DND-41 (cell line): ENCODE data around the gene MEI1.

Source experiments
- ATAC-seq: fragments of 200-7000 bp; cut with Tn5 transposase; 3 replicates; pipeline ENCODE4 v1.9.1; 2021; ENCODE audit warnings: low read depth; ENCODE audit not compliant: insufficient read depth
- DNase-seq: peaks from one replicate; pipeline ENCODE4 v3.0.0-alpha.2; 2020
- H2AFZ ChIP-seq: 2 replicates; pipeline ENCODE4 v1.6.0; 2012; ENCODE audit warnings: low read depth, low read length
- H3K27ac ChIP-seq: 2 replicates; pipeline ENCODE4 v1.5.1; 2012; ENCODE audit warnings: low read length, inconsistent platforms
- H3K27me3 ChIP-seq: fragments of 200-600 bp; sonication (generic); 2 replicates; pipeline ENCODE4 v1.6.0; 2012; ENCODE audit warnings: low read length, mild to moderate bottlenecking, inconsistent platforms; ENCODE audit not compliant: insufficient read depth, poor library complexity
- H3K36me3 ChIP-seq: 2 replicates; pipeline ENCODE4 v1.5.1; 2012; ENCODE audit warnings: low read length, inconsistent platforms; ENCODE audit not compliant: insufficient read depth
- H3K4me1 ChIP-seq: 2 replicates; pipeline ENCODE4 v1.5.1; 2012; ENCODE audit warnings: mild to moderate bottlenecking, low read length; ENCODE audit not compliant: insufficient read depth
- H3K4me2 ChIP-seq: 2 replicates; pipeline ENCODE4 v1.6.0; 2012; ENCODE audit warnings: mild to moderate bottlenecking, moderate library complexity, low read length, inconsistent platforms; ENCODE audit not compliant: insufficient read depth
- H3K4me3 ChIP-seq, 2 experiments: fragments of 200-600 bp in 1 of 2; shearing (Covaris generic) in 1 of 2; 2 replicates each; pipeline ENCODE4 v1.5.1; 2012 to 2016; ENCODE audit warnings: inconsistent platforms in 2 of 2, low read length in 2 of 2, mild to moderate bottlenecking in 2 of 2, low read depth in 1 of 2, moderate library complexity in 1 of 2
- H3K79me2 ChIP-seq: 2 replicates; pipeline ENCODE4 v1.6.0; 2012; ENCODE audit warnings: low read length, inconsistent platforms; ENCODE audit not compliant: insufficient read depth
- H3K9ac ChIP-seq: 2 replicates; pipeline ENCODE4 v1.6.0; 2012; ENCODE audit warnings: low read depth, mild to moderate bottlenecking, inconsistent platforms, low read length, moderate library complexity
- H3K9me3 ChIP-seq: 2 replicates; pipeline ENCODE4 v1.5.1; 2012; ENCODE audit warnings: low read length, moderate library complexity, mild to moderate bottlenecking, inconsistent platforms; ENCODE audit not compliant: insufficient read depth, severe bottlenecking
- H4K20me1 ChIP-seq: 2 replicates; pipeline ENCODE4 v1.6.0; 2012; ENCODE audit warnings: low read length; ENCODE audit not compliant: insufficient read depth
- CTCF ChIP-seq: IDR thresholded peaks from 2 replicates; pipeline ENCODE4 v1.5.1; 2012; ENCODE audit warnings: borderline replicate concordance, low read length, moderate library complexity, mild to moderate bottlenecking; ENCODE audit not compliant: poor library complexity, severe bottlenecking; ENCODE audit errors: extremely low read depth
- EZH2 ChIP-seq: IDR thresholded peaks from 3 replicates; pipeline ENCODE4 v1.6.1; 2012; ENCODE audit warnings: borderline replicate concordance, low read depth, mild to moderate bottlenecking, moderate library complexity, low read length, inconsistent platforms; ENCODE audit not compliant: severe bottlenecking

MEI1 gene

DNA sequence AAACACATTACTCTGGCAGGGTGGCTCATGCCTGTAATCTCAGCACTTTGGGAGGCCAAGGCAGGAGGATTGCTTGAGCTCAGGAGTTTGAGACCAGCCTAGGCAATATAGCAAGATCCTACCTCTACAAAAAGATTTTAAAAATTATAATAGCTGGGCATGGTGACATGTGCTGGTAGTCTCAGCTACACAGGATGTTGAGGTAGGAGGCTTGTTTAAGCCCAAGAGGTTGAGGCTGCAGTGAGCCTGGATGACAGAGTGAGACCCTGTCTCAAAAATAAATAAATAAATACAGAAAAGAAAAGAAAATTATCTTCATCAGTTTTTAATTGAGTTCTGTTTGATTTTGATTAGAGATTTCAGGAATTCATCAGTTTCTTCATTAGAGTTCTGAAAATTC lies 106.3 kb downstream of the MEI1 start:
- Histone ChIP-seq H3K27ac (no peak overlapping the region), H3K9me3 (no peaks in the 10 kb centered on the region), H3K36me3 (peaks cover 21% of the 10 kb centered on the region), H3K4me3 (no peak overlapping the region), H3K9ac (no peak overlapping the region), H4K20me1 (peaks cover 11% of the 10 kb centered on the region; the same call in 1 of the 2 replicates), H3K4me1 (peaks cover 18% of the 10 kb centered on the region), H3K4me2 (no peak overlapping the region), H3K79me2 (peaks cover 66% of the 10 kb centered on the region), H2AFZ (no peak overlapping the region), H3K27me3 (no peaks in the 10 kb centered on the region)
- ATAC-seq (peak; percentile 54; the same call in 1 of the 3 replicates), DNase-seq (no peak)
- TF ChIP-seq CTCF: no peak
- no peak for TF ChIP-seq EZH2

GRCh38 chr22:41808400-41808799 lies 109.1 kb downstream of the MEI1 start:
- H3K79me2 ChIP-seq: peaks cover 52% of the 10 kb centered on the region
- peaks cover 41% of the 10 kb centered on the region for H3K36me3 ChIP-seq
- TF ChIP-seq CTCF (no peak), EZH2 (no peak)
- H3K4me2 ChIP-seq: no peak overlapping the region
- H4K20me1 ChIP-seq: peaks cover 12% of the 10 kb centered on the region
- H3K4me1 ChIP-seq: no peaks in the 10 kb centered on the region
- no peak overlapping the region for H3K4me3 ChIP-seq
- no peaks in the 10 kb centered on the region for H3K27me3 ChIP-seq
- DNase-seq (no peak), ATAC-seq (no peak)
- H3K9me3 ChIP-seq: no peaks in the 10 kb centered on the region
- H2AFZ ChIP-seq: no peak overlapping the region
- 0 out of 2 replicates have a peak overlapping the region, but pooled peaks have one; percentile 14 for H3K27ac ChIP-seq
- no peak overlapping the region for H3K9ac ChIP-seq

- H3K27me3 ChIP-seq: no peaks in the 10 kb centered on the region
- H2AFZ ChIP-seq: no peak overlapping the region
- H3K27ac ChIP-seq: no peak overlapping the region
- no peak for ATAC-seq
- no peak overlapping the region for H3K4me3 ChIP-seq
- no peak overlapping the region for H3K4me2 ChIP-seq
- H3K79me2 ChIP-seq: peaks cover 36% of the 10 kb centered on the region
- no peaks in the 10 kb centered on the region for H3K4me1 ChIP-seq
- no peaks in the 10 kb centered on the region for H3K9me3 ChIP-seq
- no peak overlapping the region for H3K9ac ChIP-seq
- DNase-seq: no peak
- TF ChIP-seq CTCF: no peak
- no peak for TF ChIP-seq EZH2
- H4K20me1 ChIP-seq: peaks cover 12% of the 10 kb centered on the region
- H3K36me3 ChIP-seq: peaks cover 54% of the 10 kb centered on the region
Observed at GRCh38 chr22:41810022-41810421, 110.7 kb downstream of the MEI1 start.
